SK-N-DZ (cell line): ENCODE data around the gene HK1.
"Not testable (repeated sequence)": the region's sequence is repeated elsewhere in the genome, so short reads cannot be mapped to it uniquely, and the experiment has no call there.

Source experiments
- DNase-seq: peaks from one replicate; pipeline ENCODE4 v3.0.0-alpha.2; 2015; ENCODE audit warnings: low spot score

Gene HK1

GRCh38 chr10:69327463-69328379, 49.4 kb downstream of the HK1 start:
- DNase-seq, result no peak

- DNase-seq, result no peak
Observed at GRCh38 chr10:69328380-69328735, 50.1 kb downstream of the HK1 start.

GRCh38 chr10:69328888-69329287, 50.6 kb downstream of the HK1 start:
- DNase-seq, result not testable (repeated sequence)

- DNase-seq, result no peak
Observed at GRCh38 chr10:69329721-69330178, 51.5 kb downstream of the HK1 start.

- DNase-seq, result no peak
Observed at GRCh38 chr10:69331161-69331560, 52.9 kb downstream of the HK1 start.

- no peak for DNase-seq
Observed at GRCh38 chr10:69332278-69333010, 54.1 kb downstream of the HK1 start.

GRCh38 chr10:69333205-69333604, 54.9 kb downstream of the HK1 start:
- no peak for DNase-seq

- DNase-seq, result not testable (repeated sequence)
Observed at GRCh38 chr10:69333865-69334301, 55.6 kb downstream of the HK1 start.

- DNase-seq, result no peak
Observed at GRCh38 chr10:69334302-69335062, 56.2 kb downstream of the HK1 start.

- DNase-seq, result no peak
Observed at GRCh38 chr10:69335063-69335587, 56.8 kb downstream of the HK1 start.

- no peak for DNase-seq
Observed at GRCh38 chr10:69335613-69336012, 57.3 kb downstream of the HK1 start.

- no peak for DNase-seq
Observed at GRCh38 chr10:69336952-69337295, 58.6 kb downstream of the HK1 start.

- no peak for DNase-seq
Observed at GRCh38 chr10:69337296-69338132, 59.2 kb downstream of the HK1 start.

- no peak for DNase-seq
Observed at GRCh38 chr10:69338133-69338456, 59.8 kb downstream of the HK1 start.

- DNase-seq, result no peak
Observed at GRCh38 chr10:69338547-69339450, 60.5 kb downstream of the HK1 start.

- DNase-seq, result no peak
Observed at GRCh38 chr10:69340695-69341094, 62.4 kb downstream of the HK1 start.

GRCh38 chr10:69343905-69344304, 65.6 kb downstream of the HK1 start:
- no peak for DNase-seq

- DNase-seq, result peak; percentile 12
Observed at GRCh38 chr10:69344591-69345252, 66.4 kb downstream of the HK1 start.

GRCh38 chr10:69345402-69345801, 67.1 kb downstream of the HK1 start:
- DNase-seq, result no peak
